GM23338 (cell line): ENCODE data around the gene ATP9B. TPM values are rescaled to one million over a fixed set of nuclear protein-coding genes. Genes with fewer than 3 reads are reported as not detected.

Experiments used
- ATAC-seq: fragments of 200-7000 bp; cut with Tn5 transposase; 3 replicates; pipeline ENCODE4 v1.9.1; 2020
- DNase-seq: peaks from one replicate; pipeline ENCODE4 v3.0.0-alpha.2; 2015; ENCODE audit warnings: low spot score
- H2AFZ ChIP-seq: fragments of 200-600 bp; sonication (generic); 2 replicates; pipeline ENCODE4 v1.8.0; 2016; ENCODE audit warnings: antibody characterized with exemption, mild to moderate bottlenecking, moderate library complexity
- H3F3A ChIP-seq: fragments of 200-600 bp; sonication (generic); replicated peaks from 2 replicates; pipeline ENCODE4 v1.8.0; 2017; ENCODE audit warnings: antibody characterized with exemption, mixed run types, low read depth
- H3K27ac ChIP-seq: fragments of 200-600 bp; sonication (generic); 2 replicates; pipeline ENCODE4 v1.6.1; 2016; ENCODE audit warnings: low read depth
- H3K27me3 ChIP-seq: fragments of 200-600 bp; sonication (generic); 2 replicates; pipeline ENCODE4 v1.8.0; 2016; ENCODE audit warnings: mild to moderate bottlenecking, mixed run types, moderate library complexity; ENCODE audit not compliant: insufficient read depth
- H3K36me3 ChIP-seq: fragments of 200-600 bp; sonication (generic); 2 replicates; pipeline ENCODE4 v1.8.0; 2016; ENCODE audit warnings: mild to moderate bottlenecking; ENCODE audit not compliant: insufficient read depth
- H3K4me1 ChIP-seq: fragments of 200-600 bp; sonication (generic); 2 replicates; pipeline ENCODE4 v1.8.0; 2016; ENCODE audit warnings: mild to moderate bottlenecking, moderate library complexity; ENCODE audit not compliant: insufficient read depth
- H3K4me2 ChIP-seq: fragments of 200-600 bp; sonication (generic); 2 replicates; pipeline ENCODE4 v1.7.1; 2017; ENCODE audit warnings: mixed run types
- H3K4me3 ChIP-seq: fragments of 200-600 bp; sonication (generic); 2 replicates; pipeline ENCODE4 v1.6.1; 2016; ENCODE audit warnings: mixed run types
- H3K79me2 ChIP-seq: fragments of 200-600 bp; sonication (generic); replicated peaks from 2 replicates; pipeline ENCODE4 v1.8.0; 2017; ENCODE audit warnings: mild to moderate bottlenecking; ENCODE audit not compliant: insufficient read depth
- H3K9me2 ChIP-seq: fragments of 200-600 bp; sonication (generic); 2 replicates; pipeline ENCODE4 v1.8.0; 2017; ENCODE audit not compliant: insufficient read depth
- H4K20me1 ChIP-seq: fragments of 200-600 bp; sonication (generic); replicated peaks from 2 replicates; pipeline ENCODE4 v1.8.0; 2017; ENCODE audit warnings: mild to moderate bottlenecking; ENCODE audit not compliant: insufficient read depth
- H3K27ac Mint-ChIP-seq: 2 replicates; pipeline ENCODE4 v1.8.0; 2020; ENCODE audit warnings: inconsistent platforms, mild to moderate bottlenecking, moderate library complexity, mixed read lengths
- H3K27me3 Mint-ChIP-seq: 3 replicates; pipeline ENCODE4 v1.8.0; 2022; ENCODE audit warnings: low read depth, mild to moderate bottlenecking, moderate library complexity, mixed read lengths, inconsistent platforms; ENCODE audit not compliant: insufficient read depth, poor library complexity
- H3K36me3 Mint-ChIP-seq: 3 replicates; pipeline ENCODE4 v1.8.0; 2021; ENCODE audit warnings: low read depth, mild to moderate bottlenecking, inconsistent platforms, moderate library complexity, mixed read lengths
- H3K4me1 Mint-ChIP-seq: 3 replicates; pipeline ENCODE4 v1.8.0; 2020; ENCODE audit warnings: mild to moderate bottlenecking, inconsistent platforms, mixed read lengths
- H3K4me3 Mint-ChIP-seq: 3 replicates; pipeline ENCODE4 v1.8.0; 2021; ENCODE audit warnings: moderate library complexity, mild to moderate bottlenecking, inconsistent platforms, mixed read lengths
- H3K9me3 Mint-ChIP-seq: 3 replicates; pipeline ENCODE4 v1.8.0; 2020; ENCODE audit warnings: moderate library complexity, mild to moderate bottlenecking, inconsistent platforms, mixed read lengths
- CTCF ChIP-seq, 2 experiments: fragments of 200-600 bp in 1 of 2; sonication (generic) in 1 of 2; conservative IDR thresholded peaks; 2 replicates each; pipeline versions ENCODE4 v1.5.1 to v1.6.1; 2016 to 2017; ENCODE audit warnings: antibody characterized with exemption in 2 of 2, low read depth in 2 of 2, mild to moderate bottlenecking in 2 of 2, moderate library complexity in 1 of 2
- ETS1 ChIP-seq: IDR thresholded peaks from 2 replicates; pipeline ENCODE4 v1.6.1; 2016; ENCODE audit warnings: antibody characterized with exemption
- EZH2phosphoT487 ChIP-seq: fragments of 200-600 bp; sonication (generic); IDR thresholded peaks from one replicate; pipeline ENCODE4 v1.8.1; 2018; ENCODE audit warnings: antibody characterized with exemption; ENCODE audit not compliant: unreplicated experiment
- JUNB ChIP-seq: IDR thresholded peaks from one replicate; pipeline ENCODE4 v1.6.1; 2016; ENCODE audit warnings: antibody characterized with exemption; ENCODE audit not compliant: unreplicated experiment
- NANOG ChIP-seq: IDR thresholded peaks from 2 replicates; pipeline ENCODE4 v1.6.1; 2016; ENCODE audit warnings: antibody characterized with exemption, borderline replicate concordance
- POLR2AphosphoS5 ChIP-seq: IDR thresholded peaks from 2 replicates; pipeline ENCODE4 v1.6.1; 2016; ENCODE audit warnings: antibody characterized with exemption, low read depth
- STAT1 ChIP-seq: IDR thresholded peaks from one replicate; pipeline ENCODE4 v1.6.1; 2016; ENCODE audit warnings: antibody characterized with exemption; ENCODE audit not compliant: unreplicated experiment
- ZNF114 ChIP-seq: fragments of 250-450 bp; sonication (Bioruptor Pico); IDR thresholded peaks from 2 replicates; pipeline ENCODE4 v1.5.0; 2020; ENCODE audit warnings: mild to moderate bottlenecking, moderate library complexity
- ZNF331 ChIP-seq: fragments of 250-450 bp; sonication (Bioruptor Pico); IDR thresholded peaks from 2 replicates; pipeline ENCODE4 v1.5.0; 2020; ENCODE audit warnings: low read depth, mild to moderate bottlenecking, moderate library complexity
- polyA plus RNA-seq: library from polyadenylated mRNA; unstranded; fragments of >200 nt; fragmentation: Nextera tagmentation; extraction: Ambion mirVana; gene quantifications from 2 replicates; pipeline ENCODE4 v1.2.1, GENCODE V29; 2016
- total RNA-seq: library from RNA; depleted of rRNA; stranded (reverse); fragments of >200 nt; shearing (Covaris generic); gene quantifications from 2 replicates; pipeline ENCODE4 v1.2.3, GENCODE V29; 2014
- TF ChIP-seq, protein P1 (sequence below): IDR thresholded peaks from one replicate; pipeline ENCODE4 v1.6.1; 2018; ENCODE audit warnings: antibody characterized with exemption; ENCODE audit not compliant: unreplicated experiment
- TF ChIP-seq, protein P2 (sequence below): fragments of 250-450 bp; sonication (Bioruptor Pico); IDR thresholded peaks from 2 replicates; pipeline ENCODE4 v1.5.0; 2020; ENCODE audit warnings: mild to moderate bottlenecking, moderate library complexity

The ATP9B gene
- total and polyA plus RNA-seq, 2 experiments from 2014 or later: 14.2 to 25.6 TPM

DNA sequence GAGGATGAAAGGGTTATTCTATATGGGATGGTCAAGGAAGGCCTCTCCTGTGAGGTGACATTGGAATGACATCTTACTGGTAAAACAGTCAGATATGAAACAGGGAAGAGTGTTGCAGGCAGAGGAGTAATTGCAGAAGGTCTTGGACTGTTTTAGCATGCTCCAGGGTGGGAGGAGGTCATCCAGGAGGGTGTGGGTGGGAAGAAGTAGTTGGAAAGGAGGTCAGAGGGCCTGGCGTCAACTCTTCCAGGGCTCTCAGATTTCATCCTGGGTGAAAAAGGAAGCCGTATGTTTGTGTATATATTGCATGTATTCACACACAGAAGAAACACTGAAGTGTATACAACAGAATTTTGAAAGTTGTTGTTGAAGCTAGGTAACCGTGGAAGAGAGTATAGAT lies 48.2 kb downstream of the ATP9B start:
- ATAC-seq (no peak), DNase-seq (no peak)
- Histone ChIP-seq H3K4me3 (no peak overlapping the region), H3K9me2 (no peaks in the 10 kb centered on the region), H2AFZ (no peak overlapping the region), H3K79me2 (0 out of 2 replicates have a peak, but pooled peaks cover 2% of the 10 kb centered on the region), H3F3A (no peaks in the 10 kb centered on the region), H3K27me3 (no peaks in the 10 kb centered on the region), H3K4me2 (no peak overlapping the region), H3K4me1 (no peaks in the 10 kb centered on the region), H3K27ac (no peak overlapping the region), H3K36me3 (no peaks in the 10 kb centered on the region), H4K20me1 (0 out of 2 replicates have a peak, but pooled peaks cover 4% of the 10 kb centered on the region)
- H3K36me3 Mint-ChIP-seq: peaks cover 22% of the 10 kb centered on the region
- H3K27me3 Mint-ChIP-seq: no peaks in the 10 kb centered on the region
- no peak for TF ChIP-seq JUNB
- no peak for TF ChIP-seq POLR2AphosphoS5
- TF ChIP-seq ZNF331 (CRISPR knock-in tag): no peak
- TF ChIP-seq STAT1: no peak
- no peak for TF ChIP-seq NANOG
- no peak for TF ChIP-seq EZH2phosphoT487
- no peak for TF ChIP-seq ETS1
- TF ChIP-seq, protein P1, sequence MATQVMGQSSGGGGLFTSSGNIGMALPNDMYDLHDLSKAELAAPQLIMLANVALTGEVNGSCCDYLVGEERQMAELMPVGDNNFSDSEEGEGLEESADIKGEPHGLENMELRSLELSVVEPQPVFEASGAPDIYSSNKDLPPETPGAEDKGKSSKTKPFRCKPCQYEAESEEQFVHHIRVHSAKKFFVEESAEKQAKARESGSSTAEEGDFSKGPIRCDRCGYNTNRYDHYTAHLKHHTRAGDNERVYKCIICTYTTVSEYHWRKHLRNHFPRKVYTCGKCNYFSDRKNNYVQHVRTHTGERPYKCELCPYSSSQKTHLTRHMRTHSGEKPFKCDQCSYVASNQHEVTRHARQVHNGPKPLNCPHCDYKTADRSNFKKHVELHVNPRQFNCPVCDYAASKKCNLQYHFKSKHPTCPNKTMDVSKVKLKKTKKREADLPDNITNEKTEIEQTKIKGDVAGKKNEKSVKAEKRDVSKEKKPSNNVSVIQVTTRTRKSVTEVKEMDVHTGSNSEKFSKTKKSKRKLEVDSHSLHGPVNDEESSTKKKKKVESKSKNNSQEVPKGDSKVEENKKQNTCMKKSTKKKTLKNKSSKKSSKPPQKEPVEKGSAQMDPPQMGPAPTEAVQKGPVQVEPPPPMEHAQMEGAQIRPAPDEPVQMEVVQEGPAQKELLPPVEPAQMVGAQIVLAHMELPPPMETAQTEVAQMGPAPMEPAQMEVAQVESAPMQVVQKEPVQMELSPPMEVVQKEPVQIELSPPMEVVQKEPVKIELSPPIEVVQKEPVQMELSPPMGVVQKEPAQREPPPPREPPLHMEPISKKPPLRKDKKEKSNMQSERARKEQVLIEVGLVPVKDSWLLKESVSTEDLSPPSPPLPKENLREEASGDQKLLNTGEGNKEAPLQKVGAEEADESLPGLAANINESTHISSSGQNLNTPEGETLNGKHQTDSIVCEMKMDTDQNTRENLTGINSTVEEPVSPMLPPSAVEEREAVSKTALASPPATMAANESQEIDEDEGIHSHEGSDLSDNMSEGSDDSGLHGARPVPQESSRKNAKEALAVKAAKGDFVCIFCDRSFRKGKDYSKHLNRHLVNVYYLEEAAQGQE: no peak
- no peak for TF ChIP-seq ZNF114 (CRISPR knock-in tag)
- TF ChIP-seq, protein P2, sequence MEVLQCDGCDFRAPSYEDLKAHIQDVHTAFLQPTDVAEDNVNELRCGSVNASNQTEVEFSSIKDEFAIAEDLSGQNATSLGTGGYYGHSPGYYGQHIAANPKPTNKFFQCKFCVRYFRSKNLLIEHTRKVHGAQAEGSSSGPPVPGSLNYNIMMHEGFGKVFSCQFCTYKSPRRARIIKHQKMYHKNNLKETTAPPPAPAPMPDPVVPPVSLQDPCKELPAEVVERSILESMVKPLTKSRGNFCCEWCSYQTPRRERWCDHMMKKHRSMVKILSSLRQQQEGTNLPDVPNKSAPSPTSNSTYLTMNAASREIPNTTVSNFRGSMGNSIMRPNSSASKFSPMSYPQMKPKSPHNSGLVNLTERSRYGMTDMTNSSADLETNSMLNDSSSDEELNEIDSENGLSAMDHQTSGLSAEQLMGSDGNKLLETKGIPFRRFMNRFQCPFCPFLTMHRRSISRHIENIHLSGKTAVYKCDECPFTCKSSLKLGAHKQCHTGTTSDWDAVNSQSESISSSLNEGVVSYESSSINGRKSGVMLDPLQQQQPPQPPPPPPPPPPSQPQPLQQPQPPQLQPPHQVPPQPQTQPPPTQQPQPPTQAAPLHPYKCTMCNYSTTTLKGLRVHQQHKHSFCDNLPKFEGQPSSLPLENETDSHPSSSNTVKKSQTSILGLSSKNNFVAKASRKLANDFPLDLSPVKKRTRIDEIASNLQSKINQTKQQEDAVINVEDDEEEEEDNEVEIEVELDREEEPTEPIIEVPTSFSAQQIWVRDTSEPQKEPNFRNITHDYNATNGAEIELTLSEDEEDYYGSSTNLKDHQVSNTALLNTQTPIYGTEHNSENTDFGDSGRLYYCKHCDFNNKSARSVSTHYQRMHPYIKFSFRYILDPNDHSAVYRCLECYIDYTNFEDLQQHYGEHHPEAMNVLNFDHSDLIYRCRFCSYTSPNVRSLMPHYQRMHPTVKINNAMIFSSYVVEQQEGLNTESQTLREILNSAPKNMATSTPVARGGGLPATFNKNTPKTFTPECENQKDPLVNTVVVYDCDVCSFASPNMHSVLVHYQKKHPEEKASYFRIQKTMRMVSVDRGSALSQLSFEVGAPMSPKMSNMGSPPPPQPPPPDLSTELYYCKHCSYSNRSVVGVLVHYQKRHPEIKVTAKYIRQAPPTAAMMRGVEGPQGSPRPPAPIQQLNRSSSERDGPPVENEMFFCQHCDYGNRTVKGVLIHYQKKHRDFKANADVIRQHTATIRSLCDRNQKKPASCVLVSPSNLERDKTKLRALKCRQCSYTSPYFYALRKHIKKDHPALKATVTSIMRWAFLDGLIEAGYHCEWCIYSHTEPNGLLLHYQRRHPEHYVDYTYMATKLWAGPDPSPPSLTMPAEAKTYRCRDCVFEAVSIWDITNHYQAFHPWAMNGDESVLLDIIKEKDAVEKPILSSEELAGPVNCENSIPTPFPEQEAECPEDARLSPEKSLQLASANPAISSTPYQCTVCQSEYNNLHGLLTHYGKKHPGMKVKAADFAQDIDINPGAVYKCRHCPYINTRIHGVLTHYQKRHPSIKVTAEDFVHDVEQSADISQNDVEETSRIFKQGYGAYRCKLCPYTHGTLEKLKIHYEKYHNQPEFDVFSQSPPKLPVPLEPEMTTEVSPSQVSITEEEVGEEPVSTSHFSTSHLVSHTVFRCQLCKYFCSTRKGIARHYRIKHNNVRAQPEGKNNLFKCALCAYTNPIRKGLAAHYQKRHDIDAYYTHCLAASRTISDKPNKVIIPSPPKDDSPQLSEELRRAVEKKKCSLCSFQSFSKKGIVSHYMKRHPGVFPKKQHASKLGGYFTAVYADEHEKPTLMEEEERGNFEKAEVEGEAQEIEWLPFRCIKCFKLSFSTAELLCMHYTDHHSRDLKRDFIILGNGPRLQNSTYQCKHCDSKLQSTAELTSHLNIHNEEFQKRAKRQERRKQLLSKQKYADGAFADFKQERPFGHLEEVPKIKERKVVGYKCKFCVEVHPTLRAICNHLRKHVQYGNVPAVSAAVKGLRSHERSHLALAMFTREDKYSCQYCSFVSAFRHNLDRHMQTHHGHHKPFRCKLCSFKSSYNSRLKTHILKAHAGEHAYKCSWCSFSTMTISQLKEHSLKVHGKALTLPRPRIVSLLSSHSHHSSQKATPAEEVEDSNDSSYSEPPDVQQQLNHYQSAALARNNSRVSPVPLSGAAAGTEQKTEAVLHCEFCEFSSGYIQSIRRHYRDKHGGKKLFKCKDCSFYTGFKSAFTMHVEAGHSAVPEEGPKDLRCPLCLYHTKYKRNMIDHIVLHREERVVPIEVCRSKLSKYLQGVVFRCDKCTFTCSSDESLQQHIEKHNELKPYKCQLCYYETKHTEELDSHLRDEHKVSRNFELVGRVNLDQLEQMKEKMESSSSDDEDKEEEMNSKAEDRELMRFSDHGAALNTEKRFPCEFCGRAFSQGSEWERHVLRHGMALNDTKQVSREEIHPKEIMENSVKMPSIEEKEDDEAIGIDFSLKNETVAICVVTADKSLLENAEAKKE (CRISPR knock-in tag): no peak
- TF ChIP-seq CTCF (conservative IDR thresholded peaks at IDR 0.05; ENCODE audit: low read depth in 2 of 2): no peak
- no peak overlapping the region for H3K4me3 Mint-ChIP-seq
- H3K4me1 Mint-ChIP-seq: no peaks in the 10 kb centered on the region
- 0 out of 3 replicates have a peak, but pooled peaks cover 3% of the 10 kb centered on the region for H3K9me3 Mint-ChIP-seq
- H3K27ac Mint-ChIP-seq: no peak overlapping the region
